Measurements from ENCODE around the gene KNL1.
"Not testable (repeated sequence)": the region's sequence is repeated elsewhere in the genome, so short reads cannot be mapped to it uniquely, and the experiment has no call there.

The KNL1 gene

GRCh38 chr15:40590667-40591050 is 3.4 kb upstream of the KNL1 start:
- DNase-seq = no peak

DNA sequence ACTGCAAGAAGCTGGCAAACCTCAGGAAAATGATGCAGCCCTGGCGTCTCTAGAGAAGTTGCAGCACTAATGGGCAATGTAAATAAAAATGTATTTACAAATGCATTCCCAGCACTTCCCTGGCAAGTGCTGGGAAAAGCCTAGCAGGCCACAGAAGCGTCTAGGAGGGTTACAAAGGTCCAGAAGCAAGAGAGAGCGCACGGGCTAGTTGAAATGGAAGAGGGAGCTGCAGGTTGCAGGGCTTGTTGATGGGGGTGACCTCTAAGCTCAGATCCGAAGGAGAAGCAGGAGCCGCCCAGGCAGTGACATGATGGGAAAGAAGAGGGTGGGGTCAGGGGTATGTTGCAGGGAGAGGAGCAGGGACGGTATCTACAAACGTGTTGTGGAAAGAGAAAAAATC is 2.7 kb upstream of the KNL1 start:
- DNase-seq = no peak

GRCh38 chr15:40593165-40593564 is 884 bp upstream of the KNL1 start:
- DNase-seq = no peak

- DNase-seq = no peak
Measured at GRCh38 chr15:40594429-40594836, 384 bp downstream of the KNL1 start.

GRCh38 chr15:40595219-40595618 is 1.2 kb downstream of the KNL1 start:
- no peak for DNase-seq

- no peak for DNase-seq
Measured at GRCh38 chr15:40595773-40596172, 1.7 kb downstream of the KNL1 start.

DNA sequence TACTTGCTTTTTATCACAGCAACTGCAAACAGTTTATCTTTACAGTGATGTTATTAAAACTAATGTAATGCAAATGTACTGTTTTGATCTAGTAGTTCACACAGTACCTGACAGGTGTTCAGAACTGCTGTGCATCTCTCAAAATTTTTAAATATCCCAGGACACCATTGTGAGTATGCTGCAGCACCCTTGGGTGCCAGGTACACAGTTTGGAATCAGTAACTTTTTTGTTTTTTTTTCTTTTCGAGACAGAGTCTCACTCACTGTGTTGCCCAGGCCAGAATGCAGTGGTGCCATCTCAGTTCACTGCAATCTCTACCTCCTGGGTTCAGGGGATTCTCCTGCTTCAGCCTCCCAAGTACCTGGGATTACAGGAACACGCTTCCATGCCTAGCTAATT is 3.0 kb downstream of the KNL1 start:
- no peak for DNase-seq

- no peak for DNase-seq
Measured at GRCh38 chr15:40598126-40598525, 4.1 kb downstream of the KNL1 start.

- DNase-seq = no peak
Measured at GRCh38 chr15:40598672-40599071, 4.6 kb downstream of the KNL1 start.

DNA sequence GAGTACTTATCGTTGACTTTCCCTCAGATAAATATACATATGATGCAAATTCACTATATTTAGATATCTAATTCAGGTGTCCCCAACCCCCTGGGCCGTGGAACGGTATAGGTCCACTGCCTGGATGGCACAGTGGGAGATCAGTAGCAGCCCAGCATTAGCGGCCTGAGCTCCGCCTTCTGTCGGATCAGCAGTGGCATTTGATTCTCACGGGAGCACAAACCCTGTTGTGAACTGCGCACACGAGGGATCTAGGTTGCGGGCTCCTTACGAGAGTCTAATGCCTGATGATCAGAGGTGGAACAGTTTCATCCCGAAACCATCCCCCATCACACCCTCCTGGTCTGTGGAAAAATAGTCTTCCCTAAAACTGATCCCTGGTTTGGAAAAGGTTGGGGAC is 6.9 kb downstream of the KNL1 start:
- DNase-seq = no peak

- DNase-seq = no peak
Measured at GRCh38 chr15:40603935-40604334, 9.9 kb downstream of the KNL1 start.

DNA sequence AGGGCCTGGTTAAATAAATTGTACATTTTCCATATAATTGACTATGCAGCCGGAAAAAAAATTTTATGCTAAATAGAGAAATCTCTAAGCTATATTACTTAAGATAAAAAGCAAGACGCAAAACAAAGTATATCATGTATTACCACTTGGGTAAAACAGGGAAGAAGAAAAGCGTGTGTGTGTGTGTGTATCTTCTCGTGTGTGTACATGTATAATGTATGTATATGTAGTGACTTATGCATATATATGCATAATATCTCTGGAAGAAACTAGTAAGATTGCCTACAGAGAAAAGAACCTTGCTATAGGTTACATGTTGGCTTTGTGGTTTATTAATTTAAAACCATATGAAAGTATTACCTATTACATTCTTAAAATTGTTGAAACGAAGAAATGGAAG is 19.0 kb downstream of the KNL1 start:
- DNase-seq = no peak

GRCh38 chr15:40618023-40618422 is 24.0 kb downstream of the KNL1 start:
- no peak for DNase-seq

DNA sequence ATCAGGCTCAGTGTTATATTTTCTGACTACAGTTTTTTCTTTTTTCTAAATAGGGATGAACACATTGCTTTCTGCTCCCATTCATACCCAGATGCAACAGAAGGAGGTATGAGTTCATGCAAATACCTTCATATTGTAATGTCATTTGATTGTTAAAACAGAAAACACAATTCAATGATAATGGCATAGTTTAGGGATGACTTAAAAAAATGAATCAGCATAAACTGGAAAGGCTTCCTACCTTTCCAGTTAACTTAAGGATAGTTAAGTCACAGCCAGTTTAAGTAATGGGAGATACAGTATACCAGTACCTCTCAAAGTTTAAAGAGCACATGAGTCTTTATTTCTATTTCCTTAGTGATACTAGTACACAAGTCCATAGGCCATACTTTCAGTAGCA is 24.9 kb downstream of the KNL1 start:
- no peak for DNase-seq

- no peak for DNase-seq
Measured at GRCh38 chr15:40623361-40623760, 29.3 kb downstream of the KNL1 start.

- no peak for DNase-seq
Measured at GRCh38 chr15:40630313-40630712, 36.3 kb downstream of the KNL1 start.

DNA sequence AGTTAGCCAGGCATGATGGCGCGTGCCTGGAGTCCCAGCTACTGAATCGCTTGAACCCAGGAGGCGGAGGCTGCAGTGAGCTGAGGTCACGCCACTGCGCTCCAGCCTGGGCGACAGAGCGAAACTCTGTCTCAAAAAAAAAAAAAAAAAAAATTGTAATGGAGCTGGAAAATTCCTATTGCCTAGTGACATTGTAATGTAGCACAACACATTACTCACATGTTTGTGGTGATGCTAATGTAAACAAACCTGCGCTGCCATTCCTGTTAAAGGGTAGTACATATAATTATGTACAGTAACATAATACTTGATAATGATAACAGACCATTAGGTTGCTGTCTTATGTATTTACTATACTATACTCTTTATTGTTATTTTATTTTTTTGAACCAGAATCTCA is 39.1 kb downstream of the KNL1 start:
- no peak for DNase-seq

DNA sequence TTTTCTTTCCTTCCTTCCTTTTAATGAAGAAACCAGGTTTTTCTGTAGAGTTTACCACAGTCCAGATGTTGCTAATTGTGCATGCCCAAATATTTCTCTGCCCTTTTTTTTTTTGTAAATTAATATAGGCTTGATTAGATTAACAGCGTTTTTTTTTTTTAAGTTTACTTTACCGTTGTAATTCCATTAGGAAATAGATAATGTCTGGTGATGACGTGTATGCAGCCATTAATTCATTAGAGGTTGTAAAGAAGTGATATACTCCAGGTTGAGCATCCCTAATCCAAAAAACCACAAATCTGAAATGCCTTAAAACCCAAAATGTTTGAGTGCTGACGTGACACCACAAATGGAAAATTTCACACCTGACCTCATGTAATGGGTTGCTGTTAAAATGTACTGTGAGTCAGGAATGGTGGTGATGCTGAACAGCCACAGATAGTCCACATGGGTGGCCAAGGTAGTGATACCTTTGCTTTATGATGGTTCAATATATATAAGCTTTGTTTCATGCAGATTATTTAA is 43.2 kb downstream of the KNL1 start:
- DNase-seq = no peak

DNA sequence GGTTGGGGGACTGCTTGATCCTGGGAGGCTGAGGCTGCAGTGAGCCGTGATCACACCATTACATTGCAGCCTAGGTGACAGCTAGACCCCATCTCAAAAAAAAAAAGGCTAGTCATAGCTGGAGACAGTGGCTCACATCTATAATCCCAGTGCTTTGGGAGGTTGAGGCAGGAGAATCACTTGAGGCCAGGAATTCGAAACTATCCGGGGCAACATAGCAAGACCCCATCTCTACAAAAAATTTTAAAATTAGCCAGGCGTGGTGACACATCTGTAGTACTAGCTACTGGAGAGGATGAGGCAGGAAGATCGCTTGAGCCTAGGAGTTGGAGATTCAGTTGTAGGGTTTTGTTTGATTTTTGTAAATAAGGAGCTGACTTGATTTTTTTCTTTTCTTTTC is 45.6 kb downstream of the KNL1 start:
- no peak for DNase-seq

GRCh38 chr15:40647523-40647922 is 53.5 kb downstream of the KNL1 start:
- no peak for DNase-seq

DNA sequence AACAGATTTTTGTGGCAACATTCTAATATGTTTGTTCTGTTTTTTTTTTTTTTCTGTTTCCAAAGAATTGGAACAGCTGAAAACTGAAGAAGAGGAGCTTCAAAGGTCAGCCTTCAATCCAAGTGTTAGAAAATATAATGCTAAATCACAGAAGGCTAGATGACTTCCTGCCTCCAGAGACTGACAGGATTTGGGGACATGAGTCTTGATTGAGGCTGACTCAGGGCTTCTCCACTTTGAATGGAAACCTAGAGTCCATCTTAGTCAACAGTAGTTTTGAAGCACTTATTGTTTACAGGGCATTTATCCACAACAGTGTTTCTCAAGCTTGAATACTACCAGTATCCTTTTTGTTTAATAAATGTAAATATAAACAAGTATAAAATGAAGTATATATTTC is 56.4 kb downstream of the KNL1 start:
- no peak for DNase-seq

GRCh38 chr15:40660686-40661085 is 66.6 kb downstream of the KNL1 start:
- no peak for DNase-seq

DNA sequence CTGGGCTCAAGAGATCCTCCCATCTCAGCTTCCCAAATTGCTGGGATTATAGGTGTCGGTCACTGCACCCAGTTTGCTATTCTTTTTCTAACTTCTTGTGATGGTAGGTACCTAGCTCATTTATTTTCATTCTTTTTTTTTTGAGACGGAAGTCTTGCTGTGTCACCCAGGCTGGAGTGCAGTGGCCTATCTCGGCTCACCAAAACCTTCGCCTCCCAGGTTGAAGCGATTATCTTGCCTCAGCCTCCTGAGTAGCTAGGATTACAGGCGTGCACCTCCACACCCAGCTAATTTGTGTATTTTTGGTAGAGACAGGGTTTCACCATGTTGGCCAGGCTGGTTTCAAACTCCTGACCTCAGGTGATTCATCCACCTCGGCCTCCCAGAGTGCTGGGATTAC is 70.9 kb downstream of the KNL1 start:
- no peak for DNase-seq

DNA sequence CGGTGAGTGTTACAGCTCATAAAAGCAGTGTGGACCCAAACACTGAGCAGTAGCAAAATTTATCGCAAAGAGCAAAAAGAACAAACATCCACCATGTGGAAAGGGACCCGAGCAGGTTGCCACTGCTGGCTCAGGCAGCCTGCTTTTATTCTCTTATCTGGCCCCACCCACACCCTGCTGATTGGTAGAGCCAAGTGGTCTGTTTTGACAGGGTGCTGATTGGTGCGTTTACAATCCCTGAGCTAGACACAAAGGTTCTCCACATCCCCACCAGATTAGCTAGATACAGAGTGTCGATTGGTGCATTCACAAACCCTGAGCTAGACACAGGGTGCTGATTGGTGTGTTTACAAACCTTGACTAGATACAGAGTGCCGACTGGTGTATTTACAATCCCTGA is 82.2 kb downstream of the KNL1 start:
- DNase-seq = not testable (repeated sequence)

DNA sequence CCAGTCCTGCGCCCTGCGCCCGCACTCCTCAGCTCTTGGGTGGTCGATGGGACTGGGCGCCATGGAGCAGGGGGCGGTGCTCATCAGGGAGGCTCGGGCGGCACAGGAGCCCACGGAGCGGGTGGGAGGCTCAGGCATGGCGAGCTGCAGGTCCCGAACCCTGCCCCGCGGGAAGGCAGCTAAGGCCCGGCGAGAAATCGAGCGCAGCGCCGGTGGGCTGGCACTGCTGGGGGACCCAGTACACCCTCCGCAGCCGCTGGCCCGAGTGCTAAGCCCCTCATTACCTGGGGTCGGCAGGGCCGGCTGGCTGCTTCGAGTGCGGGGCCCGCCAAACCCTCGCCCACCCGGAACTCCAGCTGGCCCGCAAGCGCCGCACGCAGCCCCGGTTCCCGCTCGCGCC is 82.9 kb downstream of the KNL1 start:
- not testable (repeated sequence) for DNase-seq

GRCh38 chr15:40680151-40680550 is 86.1 kb downstream of the KNL1 start:
- no peak for DNase-seq

Measured in KG1 (cell line).